COLO829 (cell line): Measurements from ENCODE around the gene ANXA4.
"Not testable (repeated sequence)": the region's sequence is repeated elsewhere in the genome, so short reads cannot be mapped to it uniquely, and the experiment has no call there.

Experiments
- DNase-seq: peaks from one replicate; pipeline ENCODE4 v3.0.0; 2012; ENCODE audit warnings: low spot score

ANXA4 gene

DNA sequence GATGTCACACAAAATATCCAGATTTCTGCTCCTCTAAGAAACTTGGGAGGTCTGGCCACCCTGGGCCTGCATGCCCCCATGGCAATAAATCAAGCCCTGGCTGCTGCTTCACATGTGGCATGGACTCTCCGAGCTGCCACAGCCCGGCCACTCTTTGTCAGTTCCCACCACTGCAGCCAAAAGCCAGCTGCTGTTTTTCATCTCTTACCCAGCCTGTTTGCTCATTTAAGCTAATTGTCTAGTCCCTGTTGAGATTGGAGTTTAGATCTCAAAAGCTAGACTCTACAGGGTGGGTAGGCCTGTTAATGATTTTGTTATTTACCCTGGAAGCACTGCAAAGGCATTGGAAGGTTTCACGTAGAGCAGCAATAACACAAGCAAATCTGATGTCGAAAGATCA lies 20.9 kb upstream of the ANXA4 start:
- no peak for DNase-seq

DNA sequence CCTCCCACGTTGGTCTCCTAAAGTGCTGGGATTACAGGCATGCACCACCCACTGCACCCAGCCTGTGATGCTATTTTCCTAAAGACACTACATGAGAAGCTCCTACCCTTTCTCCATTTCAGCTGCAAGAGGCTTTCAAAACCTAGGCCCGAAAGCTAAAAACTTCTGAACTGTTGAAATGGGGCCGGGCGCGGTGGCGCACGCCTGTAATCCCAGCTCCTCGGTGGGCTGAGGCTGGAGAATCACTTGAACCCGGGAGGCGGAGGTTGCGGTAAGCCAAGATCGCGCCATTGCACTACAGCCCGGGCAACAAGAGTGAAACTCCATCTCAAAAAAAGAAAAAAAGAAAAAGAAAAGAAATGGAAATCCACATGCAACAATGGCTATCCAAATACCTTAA lies 18.1 kb upstream of the ANXA4 start:
- DNase-seq = no peak

DNA sequence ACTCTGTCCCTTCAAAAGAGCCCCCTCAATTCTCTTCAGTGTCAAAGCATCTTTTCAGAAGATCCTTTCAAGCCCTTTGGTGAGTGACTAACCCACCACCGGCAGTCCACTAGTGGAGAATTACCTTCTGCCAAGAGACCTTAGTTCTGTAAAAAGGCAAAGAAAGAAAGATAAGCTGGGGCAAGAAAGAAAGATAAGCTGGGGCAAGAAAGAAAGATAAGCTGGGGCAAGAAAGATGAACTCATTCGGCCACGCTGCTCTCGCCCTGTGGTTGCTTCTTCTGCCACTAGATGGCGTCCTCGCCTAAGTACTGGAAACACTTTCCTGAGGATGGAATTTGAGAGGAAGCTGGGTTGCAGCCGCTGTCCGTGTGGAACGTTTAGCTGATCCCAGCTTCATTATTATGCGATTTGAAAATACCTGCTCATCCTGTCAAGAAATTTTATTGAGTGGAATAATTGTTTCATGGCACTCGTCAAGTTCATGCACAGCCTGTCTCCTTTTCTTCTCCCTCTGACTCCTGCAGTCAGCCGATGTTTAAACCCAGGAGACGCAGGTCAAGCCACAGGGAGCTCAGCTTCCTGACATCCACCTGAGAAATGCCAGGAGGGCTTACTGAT lies 17.3 kb upstream of the ANXA4 start:
- peak; percentile 61 for DNase-seq

GRCh38 chr2:69725706-69726360 lies 16.1 kb upstream of the ANXA4 start:
- DNase-seq = no peak

- DNase-seq = no peak
These were observed 12.7 kb upstream of the ANXA4 start for GRCh38 chr2:69729266-69729665.

DNA sequence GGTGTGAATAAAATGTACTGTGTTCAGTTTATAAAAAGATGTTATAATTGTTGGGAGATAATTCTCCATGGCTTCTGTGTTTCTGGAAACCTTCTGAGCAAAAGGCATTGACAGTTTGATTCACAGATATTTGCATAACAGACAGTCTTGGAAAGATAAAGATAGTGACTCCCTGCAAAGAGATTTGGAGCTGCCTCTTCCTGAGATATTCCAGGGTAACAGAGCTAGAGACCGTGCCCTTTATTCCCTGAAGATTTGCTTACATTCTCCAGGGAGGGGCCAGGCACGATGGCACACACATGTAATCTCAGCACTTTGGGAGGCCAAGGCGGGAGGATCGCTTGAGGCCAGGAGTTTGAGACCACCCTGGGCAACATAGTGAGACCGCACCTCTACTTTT lies 12.2 kb upstream of the ANXA4 start:
- no peak for DNase-seq

DNA sequence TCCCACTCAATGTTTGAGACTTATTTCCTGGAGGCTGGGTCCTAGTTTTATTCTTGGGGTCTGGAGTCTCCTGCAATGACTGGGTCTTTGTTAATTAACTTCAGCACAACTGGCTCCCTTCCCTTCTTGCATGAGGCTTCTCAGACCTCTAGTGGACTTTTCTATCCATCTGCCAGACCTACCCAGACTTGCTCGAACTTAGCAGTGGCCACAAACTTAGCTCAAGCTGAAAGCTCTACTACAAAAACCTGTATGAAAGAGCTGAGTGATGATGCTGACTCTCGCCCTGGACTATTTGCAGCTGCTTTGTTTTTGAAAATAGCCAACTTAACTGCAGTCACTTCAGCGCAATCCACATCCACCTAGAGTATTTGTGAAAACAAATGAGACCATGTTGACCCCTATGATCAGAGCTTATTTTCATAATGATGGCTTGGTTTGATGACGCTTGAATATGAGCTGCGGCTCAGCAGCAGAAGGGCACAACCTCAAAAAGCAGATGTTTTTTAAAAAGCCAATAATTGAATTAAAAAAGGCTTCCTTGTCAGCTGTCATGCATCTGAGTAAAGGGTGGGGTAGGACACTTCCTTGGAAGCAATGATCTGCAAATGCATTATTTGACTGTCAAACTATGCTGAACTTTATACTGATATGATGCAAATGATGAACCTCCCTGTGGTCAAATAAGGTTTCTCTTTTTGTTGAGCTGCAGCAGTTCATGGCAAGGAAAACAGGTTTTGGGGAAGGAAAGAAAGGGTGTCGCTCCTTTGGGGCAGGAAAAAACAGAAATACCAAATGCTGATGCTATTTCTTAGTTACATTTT lies 10.6 kb upstream of the ANXA4 start:
- DNase-seq = no peak

GRCh38 chr2:69733342-69734034 lies 8.4 kb upstream of the ANXA4 start:
- DNase-seq = no peak

DNA sequence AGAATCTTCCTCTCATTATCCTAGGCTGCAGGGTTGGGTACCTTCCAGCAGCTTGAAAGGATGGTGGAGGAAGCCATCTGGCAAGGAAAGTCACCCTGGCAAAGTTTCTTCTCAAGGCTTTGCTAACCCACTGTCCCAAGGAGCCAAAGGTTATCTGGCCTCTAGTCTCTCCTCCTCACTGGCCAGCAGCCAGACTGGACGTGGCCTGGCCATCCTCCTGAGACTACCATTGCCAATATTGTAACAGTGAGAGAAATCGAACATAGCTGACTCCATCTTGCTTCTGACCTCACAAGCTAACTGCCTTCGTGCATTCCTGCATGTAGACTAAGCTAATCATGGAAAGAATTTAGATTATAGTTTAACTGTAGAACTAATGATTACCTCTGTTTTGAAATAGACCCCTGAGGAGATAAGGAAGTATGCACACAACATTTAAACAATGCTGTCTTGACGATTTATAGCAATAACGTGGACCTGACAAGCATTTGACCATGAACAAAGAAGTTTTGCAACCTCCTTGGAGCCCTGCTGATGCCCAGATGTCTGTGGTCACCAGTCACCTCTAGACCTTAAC lies 7.8 kb upstream of the ANXA4 start:
- DNase-seq = no peak

DNA sequence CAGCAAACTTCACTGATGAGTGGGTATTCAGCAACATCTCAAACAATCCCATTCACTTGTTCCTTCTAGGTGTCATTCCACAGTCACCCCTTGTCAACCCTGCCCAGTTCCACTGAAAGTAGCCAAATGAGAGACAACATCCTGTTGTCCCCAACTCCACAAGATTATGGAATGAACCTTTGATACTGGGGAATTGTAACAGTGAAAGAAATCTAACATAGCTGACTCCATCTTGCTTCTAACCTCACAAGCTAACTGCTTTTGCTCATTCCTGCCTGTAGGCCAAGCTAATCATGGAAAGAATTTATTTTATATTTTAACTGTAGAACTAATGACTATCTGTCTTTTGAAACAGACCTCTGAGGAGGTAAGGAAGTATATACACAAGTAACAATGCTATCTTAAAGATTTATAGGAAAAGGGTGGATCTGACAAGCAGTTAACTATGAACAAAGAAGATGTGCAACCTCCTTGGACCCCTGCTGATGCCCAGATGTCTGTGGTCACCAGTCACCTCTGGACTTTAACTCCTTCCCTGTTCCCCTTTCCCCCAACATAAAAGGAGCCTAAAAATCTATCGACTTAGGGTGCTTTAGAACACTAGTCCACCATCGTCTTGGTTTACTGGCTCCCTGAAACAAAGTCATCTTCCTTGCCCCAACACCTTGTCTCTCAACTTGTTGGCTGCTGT lies 6.9 kb upstream of the ANXA4 start:
- no peak for DNase-seq

DNA sequence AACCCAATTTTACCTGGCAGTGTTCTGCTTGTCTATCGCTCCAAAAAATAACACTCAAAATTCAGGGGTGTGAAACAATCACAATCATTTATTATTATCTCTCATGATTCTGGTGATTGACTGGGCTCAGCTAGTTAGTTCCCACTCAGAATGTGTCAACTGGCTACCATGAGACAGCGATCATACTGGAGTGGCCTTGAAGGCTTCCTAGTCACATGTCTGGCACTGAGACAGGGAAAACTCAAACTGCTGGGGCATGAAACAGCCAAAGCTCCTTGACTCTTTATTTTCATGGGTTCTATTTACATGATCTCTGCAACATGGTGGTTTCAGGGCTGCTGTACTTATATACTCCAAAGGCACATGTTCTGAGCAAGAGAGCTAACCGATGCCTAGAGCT lies 6.2 kb upstream of the ANXA4 start:
- no peak for DNase-seq

GRCh38 chr2:69738149-69738548 lies 3.8 kb upstream of the ANXA4 start:
- not testable (repeated sequence) for DNase-seq

- DNase-seq = no peak
These were observed 1.4 kb upstream of the ANXA4 start for GRCh38 chr2:69740502-69740951.

DNA sequence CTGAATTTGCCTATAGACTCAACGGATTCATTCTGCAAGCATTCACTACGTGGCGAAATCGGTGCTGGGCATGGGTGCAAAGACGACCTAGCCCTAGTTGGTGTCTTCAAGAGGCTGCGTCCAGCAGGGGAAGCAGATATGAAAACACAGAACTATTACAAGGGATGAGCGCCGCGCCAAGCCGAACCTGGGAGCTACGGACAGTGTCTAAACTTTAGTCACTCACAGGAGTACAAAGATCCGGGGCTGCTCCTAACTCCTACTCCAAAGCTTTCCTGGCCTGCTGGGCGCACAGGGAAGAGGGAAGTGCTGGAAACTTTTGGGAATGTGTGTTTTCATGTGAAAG lies 732 bp upstream of the ANXA4 start:
- peak; percentile 68 for DNase-seq

- DNase-seq = no peak
These were observed 503 bp downstream of the ANXA4 start for GRCh38 chr2:69742322-69742952.

DNA sequence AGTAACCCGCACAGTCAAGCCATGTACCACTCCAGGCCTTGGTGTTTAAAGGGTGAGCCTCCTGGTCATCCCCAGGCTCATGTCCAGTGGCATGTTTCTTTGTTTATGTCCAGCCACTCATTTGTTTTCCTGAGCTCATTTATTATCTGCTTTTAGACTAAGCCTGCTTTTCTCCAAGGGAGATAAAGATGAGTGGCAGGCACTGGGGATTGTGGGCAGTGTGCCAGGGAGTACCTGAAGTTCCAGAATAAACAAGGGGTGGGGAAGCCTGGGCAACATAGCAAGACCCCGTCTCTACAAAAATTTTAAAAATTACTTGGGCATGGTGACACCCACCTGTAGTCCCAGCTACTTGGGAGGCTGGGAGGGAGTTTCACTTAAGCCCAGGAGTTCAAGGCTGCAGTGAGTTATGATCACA lies 1.9 kb downstream of the ANXA4 start:
- no peak for DNase-seq

- no peak for DNase-seq
These were observed 2.5 kb downstream of the ANXA4 start for GRCh38 chr2:69744456-69744855.

DNA sequence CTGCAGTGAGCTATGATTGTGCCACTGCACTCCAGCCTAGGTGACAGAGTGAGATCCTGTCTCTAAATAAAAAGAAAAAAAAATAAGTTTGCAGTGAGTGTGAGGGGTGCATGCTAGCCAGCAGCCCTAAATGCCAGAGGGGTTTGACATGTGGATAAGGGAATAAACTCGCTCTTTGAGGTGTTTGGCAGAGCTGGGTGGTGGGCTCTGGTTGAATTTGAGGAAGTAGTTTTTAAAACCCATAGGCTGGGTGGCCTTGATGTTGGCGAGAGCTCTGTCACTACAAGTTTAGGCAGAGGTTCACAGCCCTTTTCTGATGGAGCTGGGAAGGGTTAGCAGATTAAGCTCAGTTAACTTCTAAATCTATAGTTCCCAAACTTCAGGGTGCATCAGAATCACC lies 3.1 kb downstream of the ANXA4 start:
- DNase-seq = no peak

DNA sequence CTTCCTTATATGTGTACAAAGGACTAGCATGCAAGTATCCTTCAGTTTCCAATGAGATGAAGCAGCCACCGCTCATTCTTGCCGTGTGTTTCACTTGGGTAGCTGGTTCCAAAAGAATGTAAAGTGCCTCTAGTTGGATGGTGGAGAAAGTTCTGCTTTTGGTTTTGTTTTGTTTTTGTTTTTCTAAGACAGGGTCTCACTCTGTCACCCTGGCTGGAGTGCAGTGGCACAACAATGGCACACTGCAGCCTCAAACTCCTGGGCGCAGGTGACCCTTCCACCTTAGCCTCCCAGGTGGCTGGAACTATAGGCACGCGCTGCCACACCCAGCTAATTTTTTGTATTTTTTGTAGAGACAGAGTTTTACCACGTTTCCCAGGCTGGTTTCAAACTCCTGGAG lies 8.3 kb downstream of the ANXA4 start:
- no peak for DNase-seq

GRCh38 chr2:69753659-69754363 lies 11.9 kb downstream of the ANXA4 start:
- DNase-seq = no peak

DNA sequence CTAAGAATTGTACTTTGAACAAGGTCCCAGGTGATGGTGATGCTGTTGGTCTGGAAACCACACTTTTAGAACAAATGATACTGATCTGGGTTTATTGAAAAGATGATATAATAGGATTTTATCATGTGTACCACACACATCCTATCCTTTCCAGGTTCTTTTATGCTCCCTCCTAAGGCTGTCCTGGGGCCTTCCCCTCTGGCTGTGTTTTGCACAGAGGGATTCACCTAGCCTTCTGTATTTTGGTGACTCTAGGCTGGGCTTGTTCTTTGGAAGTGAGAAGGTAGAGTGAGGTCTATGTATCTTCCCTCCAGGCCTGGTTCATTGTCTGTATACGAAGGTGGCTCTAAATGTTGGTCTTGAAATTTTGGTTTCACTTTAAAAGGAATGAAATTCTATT lies 12.7 kb downstream of the ANXA4 start:
- DNase-seq = no peak
